Suprapubic skin (tissue), 4 donors: ENCODE data around the gene PLEKHG3. TPM values are rescaled to one million over a fixed set of nuclear protein-coding genes. Genes with fewer than 3 reads are reported as not detected.

Experiments
- DNase-seq, 2 donors: peaks; one replicate each; pipeline ENCODE4 v3.0.0-alpha.2; 2019; ENCODE audit warnings: low spot score in 2 of 2
- H3K27ac ChIP-seq: fragments of 200-600 bp; sonication (generic); one replicate; pipeline ENCODE4 v1.5.1; 2019
- H3K27me3 ChIP-seq: fragments of 200-600 bp; sonication (generic); one replicate; pipeline ENCODE4 v1.5.1; 2019
- H3K36me3 ChIP-seq: fragments of 200-600 bp; sonication (generic); one replicate; pipeline ENCODE4 v1.5.1; 2019
- H3K4me1 ChIP-seq: fragments of 200-600 bp; sonication (generic); one replicate; pipeline ENCODE4 v1.5.1; 2019
- H3K4me3 ChIP-seq: fragments of 200-600 bp; sonication (generic); one replicate; pipeline ENCODE4 v1.5.1; 2019; ENCODE audit warnings: mild to moderate bottlenecking
- H3K9me3 ChIP-seq: fragments of 200-600 bp; sonication (generic); one replicate; pipeline ENCODE4 v1.5.1; 2019
- CTCF ChIP-seq, 2 donors: fragments of 200-600 bp in 1 of 2; fragments of 450-650 bp in 1 of 2; sonication (generic) in 1 of 2; IDR thresholded peaks; one replicate each; pipeline ENCODE4 v1.5.1; 2016 to 2019; ENCODE audit warnings: antibody characterized with exemption in 2 of 2, mild to moderate bottlenecking in 1 of 2, moderate library complexity in 1 of 2
- EP300 ChIP-seq: sonication (generic); formaldehyde crosslinking; IDR thresholded peaks from one replicate; pipeline ENCODE4 v1.6.1; 2017; ENCODE audit warnings: antibody characterized with exemption
- POLR2A ChIP-seq, 2 donors: fragments of 450-650 bp; IDR thresholded peaks; one replicate each; pipeline ENCODE4 v1.6.1; 2017; ENCODE audit warnings: antibody characterized with exemption in 2 of 2, mild to moderate bottlenecking in 2 of 2, moderate library complexity in 2 of 2
- POLR2AphosphoS5 ChIP-seq, 3 donors: sonication (generic); formaldehyde crosslinking; IDR thresholded peaks; one replicate each; pipeline ENCODE4 v1.6.1; 2017; ENCODE audit warnings: antibody characterized with exemption in 3 of 3
- WGBS: methylation state at CpG from one replicate; pipeline ENCODE4 v1.1.5; 2018; 5-methylcytosine and 5-hydroxymethylcytosine counted together
- total RNA-seq, 4 donors: library from RNA; depleted of rRNA; stranded (reverse); fragments of >200 nt; gene quantifications; one replicate each; pipeline ENCODE4 v1.1.0, GENCODE V29; 2016

PLEKHG3 gene
- total RNA-seq, 4 donors from 2014 or later = 60.4 to 140 (median 96.5) TPM

GRCh38 chr14:64787619-64788018 lies 83.4 kb downstream of the PLEKHG3 start:
- Histone ChIP-seq H3K27ac (no peak overlapping the region), H3K4me1 (no peaks in the 10 kb centered on the region), H3K4me3 (no peak overlapping the region), H3K27me3 (no peaks in the 10 kb centered on the region), H3K36me3 (no peaks in the 10 kb centered on the region), H3K9me3 (no peaks in the 10 kb centered on the region)
- no peak for DNase-seq
- 96% methylated on average over 6 of the region's 6 CpGs for WGBS
- TF ChIP-seq CTCF (IDR thresholded peaks at IDR 0.05) = no peak
- TF ChIP-seq POLR2A (IDR thresholded peaks at IDR 0.05) = no peak
- no peak for TF ChIP-seq EP300
- no peak for TF ChIP-seq POLR2AphosphoS5 (IDR thresholded peaks at IDR 0.05)

GRCh38 chr14:64788706-64789105 lies 84.5 kb downstream of the PLEKHG3 start:
- Histone ChIP-seq H3K4me1 (no peaks in the 10 kb centered on the region), H3K27me3 (no peaks in the 10 kb centered on the region), H3K36me3 (no peaks in the 10 kb centered on the region), H3K4me3 (no peak overlapping the region), H3K27ac (no peak overlapping the region), H3K9me3 (no peaks in the 10 kb centered on the region)
- no peak for DNase-seq
- TF ChIP-seq POLR2AphosphoS5 (IDR thresholded peaks at IDR 0.05) = no peak
- no peak for TF ChIP-seq CTCF (IDR thresholded peaks at IDR 0.05)
- no peak for TF ChIP-seq EP300
- no peak for TF ChIP-seq POLR2A (IDR thresholded peaks at IDR 0.05)
- 17% methylated on average over 1 of the region's 1 CpG for whole genome bisulfite sequencing

- TF ChIP-seq EP300 (no peak), POLR2AphosphoS5 (IDR thresholded peaks at IDR 0.05) (no peak), POLR2A (IDR thresholded peaks at IDR 0.05) (no peak), CTCF (IDR thresholded peaks at IDR 0.05) (no peak)
- H3K4me1 ChIP-seq = no peaks in the 10 kb centered on the region
- no peaks in the 10 kb centered on the region for H3K36me3 ChIP-seq
- no peak for DNase-seq
- H3K4me3 ChIP-seq = no peak overlapping the region
- H3K27ac ChIP-seq = no peak overlapping the region
- no peaks in the 10 kb centered on the region for H3K27me3 ChIP-seq
- 60% methylated on average over 5 of the region's 5 CpGs for WGBS
- H3K9me3 ChIP-seq = no peaks in the 10 kb centered on the region
Observed at GRCh38 chr14:64789696-64790095, 85.5 kb downstream of the PLEKHG3 start.

- Histone ChIP-seq H3K27ac (no peak overlapping the region), H3K27me3 (no peaks in the 10 kb centered on the region), H3K4me1 (no peaks in the 10 kb centered on the region), H3K9me3 (no peaks in the 10 kb centered on the region), H3K4me3 (no peak overlapping the region), H3K36me3 (no peaks in the 10 kb centered on the region)
- 81% methylated on average over 6 of the region's 6 CpGs for WGBS
- TF ChIP-seq CTCF (IDR thresholded peaks at IDR 0.05) (no peak), EP300 (no peak), POLR2A (IDR thresholded peaks at IDR 0.05) (no peak), POLR2AphosphoS5 (IDR thresholded peaks at IDR 0.05) (no peak)
- no peak for DNase-seq
Observed at GRCh38 chr14:64790478-64790877, 86.3 kb downstream of the PLEKHG3 start.

- TF ChIP-seq POLR2AphosphoS5 (IDR thresholded peaks at IDR 0.05) (no peak), CTCF (IDR thresholded peaks at IDR 0.05) (no peak)
- Histone ChIP-seq H3K27me3 (no peaks in the 10 kb centered on the region), H3K4me1 (no peaks in the 10 kb centered on the region), H3K27ac (no peak overlapping the region), H3K9me3 (no peaks in the 10 kb centered on the region), H3K36me3 (no peaks in the 10 kb centered on the region), H3K4me3 (no peak overlapping the region)
- WGBS = 95% methylated on average over 4 of the region's 4 CpGs
- DNase-seq = no peak
Observed at GRCh38 chr14:64792231-64792630, 88.0 kb downstream of the PLEKHG3 start.
